SK-N-SH (cell line): ENCODE data around the gene SLF2. TPM values are rescaled to one million over a fixed set of nuclear protein-coding genes. Genes with fewer than 3 reads are reported as not detected.

Experiments
- CTCF ChIA-PET: fragments of 300-600, 350-600 bp; formaldehyde crosslinking; extraction: SDS; loops from one replicate; lab custom pipeline; 2021; lab: Yijun Ruan, JAX
- POLR2A ChIA-PET: fragments of 350-600 bp; sonication (Branson Sonifier 250); formaldehyde crosslinking; extraction: SDS; loops from one replicate; lab custom pipeline; 2020; ENCODE audit warnings: antibody characterized with exemption, inconsistent platforms; lab: Yijun Ruan, JAX
- DNase-seq: peaks from one replicate; pipeline ENCODE4 v3.0.0; 2012
- H2AFZ ChIP-seq: fragments of 200-600 bp; sonication (generic); 2 replicates; pipeline ENCODE4 v1.8.1; 2016; ENCODE audit warnings: antibody characterized with exemption, mild to moderate bottlenecking, low read depth
- H3F3A ChIP-seq: fragments of 200-600 bp; sonication (generic); replicated peaks from 2 replicates; pipeline ENCODE3; 2016; ENCODE audit warnings: antibody characterized with exemption, mild to moderate bottlenecking; ENCODE audit not compliant: insufficient read depth
- H3K27ac ChIP-seq, 2 experiments: fragments of 200-500 bp in 1 of 2; fragments of 200-600 bp in 1 of 2; sonication (Bioruptor generic) in 1 of 2; sonication (generic), shearing (Covaris generic) in 1 of 2; 2 replicates each; pipeline versions ENCODE4 v1.5.1 to v1.6.1; 2014 to 2016; ENCODE audit warnings: low read depth in 2 of 2, inconsistent platforms in 1 of 2, low read length in 1 of 2, mild to moderate bottlenecking in 1 of 2, mixed read lengths in 1 of 2
- H3K27me3 ChIP-seq: fragments of 200-600 bp; sonication (generic), shearing (Covaris generic); 2 replicates; pipeline ENCODE4 v1.6.1; 2016; ENCODE audit warnings: mixed run types; ENCODE audit not compliant: insufficient read depth
- H3K36me3 ChIP-seq, 2 experiments: fragments of 200-500 bp in 1 of 2; fragments of 200-600 bp in 1 of 2; sonication (Bioruptor generic) in 1 of 2; sonication (generic) in 1 of 2; replicated peaks in 1 of 2; 2 replicates each; pipeline versions ENCODE3 to v1.5.1; 2014 to 2016; ENCODE audit warnings: low read length in 1 of 2, mild to moderate bottlenecking in 1 of 2; ENCODE audit not compliant: insufficient read depth in 2 of 2, control insufficient read depth in 1 of 2
- H3K4me1 ChIP-seq, 2 experiments: fragments of 200-500 bp in 1 of 2; fragments of 200-600 bp in 1 of 2; sonication (Bioruptor generic) in 1 of 2; sonication (generic), shearing (Covaris generic) in 1 of 2; 2 replicates each; pipeline versions ENCODE4 v1.5.1 to v1.6.1; 2014 to 2016; ENCODE audit warnings: low read depth in 1 of 2, low read length in 1 of 2, mixed run types in 1 of 2; ENCODE audit not compliant: insufficient read depth in 2 of 2, control insufficient read depth in 1 of 2
- H3K4me2 ChIP-seq: fragments of 200-600 bp; sonication (generic), shearing (Covaris generic); 2 replicates; pipeline ENCODE4 v1.6.1; 2017; ENCODE audit warnings: mixed run types
- H3K4me3 ChIP-seq, 2 experiments: fragments of 200-500 bp in 1 of 2; fragments of 200-600 bp in 1 of 2; sonication (Bioruptor generic) in 1 of 2; sonication (generic), shearing (Covaris generic) in 1 of 2; 2 replicates each; pipeline versions ENCODE4 v1.5.1 to v1.8.1; 2014 to 2016; ENCODE audit warnings: low read depth in 2 of 2, inconsistent platforms in 1 of 2, low read length in 1 of 2, mild to moderate bottlenecking in 1 of 2, mixed read lengths in 1 of 2, moderate library complexity in 1 of 2
- H3K79me2 ChIP-seq: fragments of 200-600 bp; sonication (generic); 2 replicates; pipeline ENCODE4 v1.8.1; 2017; ENCODE audit warnings: mild to moderate bottlenecking; ENCODE audit not compliant: insufficient read depth
- H3K9ac ChIP-seq: fragments of 200-600 bp; sonication (generic); 2 replicates; pipeline ENCODE4 v1.6.1; 2017; ENCODE audit warnings: mixed run types
- H3K9me2 ChIP-seq: fragments of 200-600 bp; sonication (generic); 2 replicates; pipeline ENCODE4 v1.6.1; 2017; ENCODE audit warnings: mixed run types
- H3K9me3 ChIP-seq: fragments of 200-600 bp; sonication (generic); 2 replicates; pipeline ENCODE4 v1.6.1; 2017; ENCODE audit warnings: mixed run types, mild to moderate bottlenecking, moderate library complexity
- H4K20me1 ChIP-seq: fragments of 200-600 bp; sonication (generic); 2 replicates; pipeline ENCODE4 v1.6.1; 2017; ENCODE audit warnings: mild to moderate bottlenecking, mixed run types; ENCODE audit not compliant: insufficient read depth
- ELF1 ChIP-seq: IDR thresholded peaks from 2 replicates; pipeline ENCODE4 v1.4.0; 2012
- EP300 ChIP-seq, 2 experiments: IDR thresholded peaks; 2 replicates each; pipeline versions ENCODE4 v1.4.0 to v1.6.1; 2012; ENCODE audit warnings: borderline replicate concordance in 1 of 2, low read depth in 1 of 2, low read length in 1 of 2
- FOSL2 ChIP-seq: IDR thresholded peaks from 2 replicates; pipeline ENCODE4 v1.4.0; 2012; ENCODE audit warnings: low read depth, mild to moderate bottlenecking, moderate library complexity, borderline replicate concordance
- FOXJ3 ChIP-seq: sonication (generic); formaldehyde crosslinking; IDR thresholded peaks from 2 replicates; pipeline ENCODE4 v1.5.1; 2020; ENCODE audit warnings: mild to moderate bottlenecking, missing genetic modification reagents
- FOXM1 ChIP-seq: IDR thresholded peaks from 2 replicates; pipeline ENCODE4 v1.4.0; 2012; ENCODE audit warnings: low read depth, mild to moderate bottlenecking
- IRF3 ChIP-seq: fragments of 150-350 bp; IDR thresholded peaks from 2 replicates; pipeline ENCODE4 v1.6.1; 2016; ENCODE audit warnings: mild to moderate bottlenecking, low read depth, low read length
- MAX ChIP-seq: IDR thresholded peaks from 2 replicates; pipeline ENCODE4 v1.4.0; 2012; ENCODE audit warnings: low read depth
- MEF2A ChIP-seq: IDR thresholded peaks from 2 replicates; pipeline ENCODE4 v1.4.0; 2012; ENCODE audit warnings: low read depth, borderline replicate concordance
- MXI1 ChIP-seq: IDR thresholded peaks from 2 replicates; pipeline ENCODE4 v1.6.1; 2012; ENCODE audit warnings: mild to moderate bottlenecking, low read depth, low read length, improper control_type of control experiment
- PBX3 ChIP-seq: IDR thresholded peaks from 2 replicates; pipeline ENCODE4; 2012
- POLR2AphosphoS5 ChIP-seq: IDR thresholded peaks from 2 replicates; pipeline ENCODE4 v1.6.1; 2012; ENCODE audit warnings: low read depth, low read length
- RAD21 ChIP-seq: IDR thresholded peaks from 2 replicates; pipeline ENCODE4 v1.6.1; 2012; ENCODE audit warnings: mild to moderate bottlenecking, low read length
- RCOR1 ChIP-seq: fragments of 150-350 bp; IDR thresholded peaks from 2 replicates; pipeline ENCODE4 v1.6.1; 2017; ENCODE audit warnings: antibody characterized with exemption, low read length
- REST ChIP-seq: IDR thresholded peaks from 2 replicates; pipeline ENCODE4 v1.6.1; 2012; ENCODE audit warnings: mild to moderate bottlenecking, low read depth, low read length, moderate library complexity
- RFX5 ChIP-seq: IDR thresholded peaks from 2 replicates; pipeline ENCODE4 v1.6.1; 2012; ENCODE audit warnings: mild to moderate bottlenecking, improper control_type of control experiment, low read length
- RXRA ChIP-seq: IDR thresholded peaks from 2 replicates; pipeline ENCODE4 v1.4.0; 2012; ENCODE audit warnings: low read depth, mild to moderate bottlenecking, borderline replicate concordance
- TAF1 ChIP-seq: IDR thresholded peaks from 2 replicates; pipeline ENCODE4 v1.6.1; 2012; ENCODE audit warnings: low read depth, mild to moderate bottlenecking, low read length, moderate library complexity, borderline replicate concordance
- TCF12 ChIP-seq: IDR thresholded peaks from 2 replicates; pipeline ENCODE4 v1.4.0; 2012
- TEAD4 ChIP-seq: IDR thresholded peaks from 2 replicates; pipeline ENCODE4 v1.4.0; 2012; ENCODE audit warnings: mild to moderate bottlenecking, borderline replicate concordance; ENCODE audit not compliant: insufficient read depth
- USF1 ChIP-seq: IDR thresholded peaks from 2 replicates; pipeline ENCODE4 v1.4.0; 2012; ENCODE audit warnings: low read depth, borderline replicate concordance
- WGBS: methylation state at CpG from one replicate; pipeline ENCODE4 v1.1.6; 2017; ENCODE audit warnings: low lambda C conversion rate; 5-methylcytosine and 5-hydroxymethylcytosine counted together
- polyA plus RNA-seq, 3 experiments: library from polyadenylated mRNA; depleted of rRNA; stranded (reverse); fragments of >200 nt; gene quantifications; 2 replicates each; pipeline ENCODE4 v1.2.3, GENCODE V29; 2012

SLF2 gene
- polyA plus RNA-seq, 1 of the 3 experiments (the other 2 are of a cell fraction): 6.3 TPM

GRCh38 chr10:101001659-101002035 is 88.9 kb downstream of the SLF2 start:
- H3F3A ChIP-seq: peaks cover 34% of the 10 kb centered on the region
- peak overlapping the region; percentile 98 to 99 for H3K27ac ChIP-seq
- no peaks in the 10 kb centered on the region for H3K9me3 ChIP-seq
- H2AFZ ChIP-seq: no peak overlapping the region
- no peaks in the 10 kb centered on the region for H3K9me2 ChIP-seq
- no peak for TF ChIP-seq RAD21
- TF ChIP-seq PBX3: no peak
- no peak for TF ChIP-seq REST
- TF ChIP-seq FOXJ3 (CRISPR knock-in tag): no peak
- TF ChIP-seq FOSL2: no peak
- no peak for TF ChIP-seq RCOR1
- no peak for TF ChIP-seq MEF2A
- TF ChIP-seq TEAD4: no peak
- no peak for TF ChIP-seq TCF12
- no peak for TF ChIP-seq MXI1
- TF ChIP-seq ELF1: no peak
- TF ChIP-seq POLR2AphosphoS5: no peak; the same call in none of the 2 replicates
- no peak for TF ChIP-seq TAF1
- TF ChIP-seq RXRA: no peak
- no peak for TF ChIP-seq EP300 (IDR thresholded peaks at IDR 0.05; ENCODE audit: borderline replicate concordance in 1 of 2, low read depth in 1 of 2, low read length in 1 of 2)
- TF ChIP-seq RFX5: no peak
- TF ChIP-seq MAX: no peak
- no peak for TF ChIP-seq USF1
- no peak for TF ChIP-seq FOXM1
- TF ChIP-seq IRF3: no peak
- TF ChIP-seq, all 33 proteins: peak for 0
- peaks cover 37% of the 10 kb centered on the region for H4K20me1 ChIP-seq
- peaks cover 12 to 36% of the 10 kb centered on the region in 2 experiments; a peak in 3 of 4 replicates for H3K4me1 ChIP-seq
- peaks cover 61% of the 10 kb centered on the region for H3K79me2 ChIP-seq
- peaks cover 38% of the 10 kb centered on the region in 2 experiments for H3K36me3 ChIP-seq
- ChIA-PET POLR2A (interaction anchor here (0.6 kb wide), 1 partner anchor 10 kb away, joined by 3 read pairs; no protein-coding TSS in a partner anchor), CTCF (interaction anchor here (1.2 to 24.5 kb wide), 4 partner anchors 8 to 842 kb away, joined by 3 to 443 read pairs (median 114); partner anchors contain the start of genes KCNIP2, PDZD7 and SFXN3)
- H3K9ac ChIP-seq: peak overlapping the region; percentile 99
- H3K27me3 ChIP-seq: no peaks in the 10 kb centered on the region
- WGBS: 83% methylated on average over 4 of the region's 5 CpGs
- peak overlapping the region; percentile 96 for H3K4me2 ChIP-seq
- DNase-seq: no peak
- H3K4me3 ChIP-seq: peak overlapping the region; percentile 90 to 99
